GM19328 (cell line): ENCODE data around the gene POSTN.

Source experiments
- ATAC-seq: cut with Tn5 transposase; IDR thresholded peaks from one replicate; pipeline ENCODE4 v1.9.1; 2021; ENCODE audit warnings: mild to moderate bottlenecking, moderate library complexity; ENCODE audit not compliant: unreplicated experiment

POSTN gene

GRCh38 chr13:37515226-37515625 is 83.3 kb downstream of the POSTN start:
- ATAC-seq: no peak
